ENCODE measurements around the gene HOXC5. TPM values are rescaled to one million over a fixed set of nuclear protein-coding genes. Genes with fewer than 3 reads are reported as not detected.

Gene HOXC5
- total RNA-seq, 1 donor from 2014 or later, result not detected

DNA sequence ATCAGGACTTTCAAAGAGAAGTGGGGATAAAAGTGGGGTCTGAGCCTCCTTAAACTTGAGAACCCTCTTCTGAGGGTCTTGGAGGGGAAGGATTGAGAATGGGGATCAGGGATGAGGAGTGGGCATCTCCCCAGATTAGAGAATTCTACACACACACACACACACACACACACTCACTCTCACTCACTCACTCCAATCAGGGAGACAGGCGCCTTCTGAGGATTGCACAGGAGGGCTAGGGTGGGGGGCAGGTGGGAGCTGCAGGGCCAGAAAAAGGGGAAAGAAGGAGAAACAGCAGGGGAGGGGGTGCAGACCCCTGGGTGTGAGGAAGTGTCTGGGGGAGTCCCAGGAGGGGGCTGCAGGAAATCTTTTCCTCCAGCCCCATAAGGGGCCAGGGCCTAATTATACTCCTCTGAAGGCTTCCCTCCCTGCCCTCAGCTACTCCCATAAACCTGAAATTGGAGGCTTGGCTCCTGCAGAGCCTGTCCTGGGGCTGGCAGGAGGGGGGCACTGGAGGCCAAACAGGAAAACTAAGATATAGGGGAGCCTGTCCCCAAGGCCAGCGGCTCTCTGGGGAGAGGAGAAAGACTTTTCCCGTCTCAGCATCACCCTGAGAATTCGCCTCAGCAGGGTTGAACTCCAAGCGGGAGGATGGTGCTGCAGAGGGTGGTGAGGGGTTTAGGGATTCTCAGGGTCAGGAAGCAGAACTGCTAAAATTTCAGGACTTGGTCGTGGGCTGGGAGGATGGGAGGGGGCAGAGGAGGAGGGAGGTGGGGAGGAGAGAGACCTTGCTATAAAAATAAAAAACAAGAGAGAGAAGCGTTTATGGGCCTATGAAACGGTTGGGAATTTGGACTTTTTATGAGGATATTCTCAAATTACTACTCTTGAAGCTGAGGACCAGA, 31.3 kb upstream of the HOXC5 start:
- Mint-ChIP-seq H3K4me3 (no peak overlapping the region), H3K9me3 (no peaks in the 10 kb centered on the region), H3K36me3 (ENCODE audit: low read depth) (no peaks in the 10 kb centered on the region), H3K27me3 (peaks cover 78% of the 10 kb centered on the region), H3K4me1 (peaks cover 21% of the 10 kb centered on the region), H3K27ac (no peak overlapping the region)
- intact Hi-C loops (cut with micrococcal nuclease), result loop anchor here (10.0 kb wide), 2 partner anchors 247 to 393 kb away; partner anchors contain the start of gene CISTR
- no peak for DNase-seq
- ChIA-PET CTCF (no interaction called here), POLR2A (no interaction called here)
- TF ChIP-seq, protein P1, sequence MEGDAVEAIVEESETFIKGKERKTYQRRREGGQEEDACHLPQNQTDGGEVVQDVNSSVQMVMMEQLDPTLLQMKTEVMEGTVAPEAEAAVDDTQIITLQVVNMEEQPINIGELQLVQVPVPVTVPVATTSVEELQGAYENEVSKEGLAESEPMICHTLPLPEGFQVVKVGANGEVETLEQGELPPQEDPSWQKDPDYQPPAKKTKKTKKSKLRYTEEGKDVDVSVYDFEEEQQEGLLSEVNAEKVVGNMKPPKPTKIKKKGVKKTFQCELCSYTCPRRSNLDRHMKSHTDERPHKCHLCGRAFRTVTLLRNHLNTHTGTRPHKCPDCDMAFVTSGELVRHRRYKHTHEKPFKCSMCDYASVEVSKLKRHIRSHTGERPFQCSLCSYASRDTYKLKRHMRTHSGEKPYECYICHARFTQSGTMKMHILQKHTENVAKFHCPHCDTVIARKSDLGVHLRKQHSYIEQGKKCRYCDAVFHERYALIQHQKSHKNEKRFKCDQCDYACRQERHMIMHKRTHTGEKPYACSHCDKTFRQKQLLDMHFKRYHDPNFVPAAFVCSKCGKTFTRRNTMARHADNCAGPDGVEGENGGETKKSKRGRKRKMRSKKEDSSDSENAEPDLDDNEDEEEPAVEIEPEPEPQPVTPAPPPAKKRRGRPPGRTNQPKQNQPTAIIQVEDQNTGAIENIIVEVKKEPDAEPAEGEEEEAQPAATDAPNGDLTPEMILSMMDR (IDR thresholded peaks at IDR 0.05), result no peak
- ATAC-seq (ENCODE audit: low read depth), result no peak

DNA sequence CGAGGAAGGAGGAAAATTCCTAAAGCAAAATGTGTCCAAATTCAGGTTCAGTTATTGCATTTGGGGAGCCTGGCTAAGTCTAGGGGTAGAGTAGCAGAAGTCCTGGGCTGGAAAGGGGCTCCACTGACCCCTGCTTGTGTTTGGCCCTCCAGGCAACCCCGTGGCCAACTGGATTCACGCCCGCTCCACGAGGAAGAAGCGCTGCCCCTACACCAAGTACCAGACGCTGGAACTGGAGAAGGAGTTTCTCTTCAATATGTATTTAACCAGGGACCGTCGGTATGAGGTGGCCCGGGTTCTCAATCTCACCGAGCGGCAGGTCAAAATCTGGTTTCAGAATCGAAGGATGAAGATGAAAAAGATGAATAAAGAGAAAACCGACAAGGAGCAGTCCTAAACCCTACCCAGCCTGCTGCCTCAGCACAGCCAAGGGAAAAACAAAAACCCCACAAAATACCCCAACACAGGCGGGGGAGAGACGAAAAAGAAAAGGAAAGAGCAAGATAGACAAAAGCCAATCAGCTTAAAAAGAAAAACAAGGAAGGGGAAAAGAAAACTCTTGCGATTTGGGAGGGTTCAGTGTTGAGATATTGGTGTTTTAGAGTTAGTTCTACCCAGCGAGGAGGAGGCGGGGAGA, 30.5 kb upstream of the HOXC5 start:
- ChIA-PET POLR2A (no interaction called here), CTCF (interaction anchor here (7.4 kb wide), 1 partner anchor 190 kb away, joined by 78 read pairs; the partner anchor contains the start of gene SMUG1)
- DNase-seq (no peak), ATAC-seq (ENCODE audit: low read depth) (no peak)
- H3K9me3 Mint-ChIP-seq, result no peaks in the 10 kb centered on the region
- H3K4me3 Mint-ChIP-seq, result no peak overlapping the region
- no peak overlapping the region for H3K27ac Mint-ChIP-seq
- H3K36me3 Mint-ChIP-seq (ENCODE audit: low read depth), result no peaks in the 10 kb centered on the region
- intact Hi-C loops (cut with micrococcal nuclease), result loop anchor here (10.0 kb wide), 2 partner anchors 248 to 392 kb away; partner anchors contain the start of gene CISTR
- peaks cover 21% of the 10 kb centered on the region for H3K4me1 Mint-ChIP-seq
- TF ChIP-seq, protein P1 (IDR thresholded peaks at IDR 0.05), result no peak
- H3K27me3 Mint-ChIP-seq, result peaks cover 79% of the 10 kb centered on the region

DNA sequence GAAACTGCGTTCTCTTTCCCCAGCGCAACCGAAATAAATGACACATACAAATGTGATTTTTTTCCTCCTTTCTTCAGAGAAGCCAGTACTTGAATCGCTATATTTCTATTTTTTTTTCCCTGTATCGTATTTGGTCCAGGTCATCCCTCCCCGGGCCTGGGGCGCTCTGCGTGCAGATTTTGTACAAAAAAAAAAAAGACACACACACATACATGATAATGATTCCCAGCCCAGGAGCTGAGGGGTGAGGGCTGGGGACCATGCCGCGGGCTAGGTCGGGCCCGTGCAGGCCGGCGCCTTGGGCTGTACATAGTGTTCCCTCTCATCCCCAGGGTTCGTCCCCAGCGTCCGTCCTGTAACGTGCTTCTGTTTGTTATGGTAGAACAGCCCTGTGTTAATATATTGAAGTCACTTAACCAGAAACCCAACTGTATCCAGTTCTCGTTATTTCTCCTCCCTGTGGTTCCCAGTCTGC, 29.9 kb upstream of the HOXC5 start:
- no peak for ATAC-seq (ENCODE audit: low read depth)

DNA sequence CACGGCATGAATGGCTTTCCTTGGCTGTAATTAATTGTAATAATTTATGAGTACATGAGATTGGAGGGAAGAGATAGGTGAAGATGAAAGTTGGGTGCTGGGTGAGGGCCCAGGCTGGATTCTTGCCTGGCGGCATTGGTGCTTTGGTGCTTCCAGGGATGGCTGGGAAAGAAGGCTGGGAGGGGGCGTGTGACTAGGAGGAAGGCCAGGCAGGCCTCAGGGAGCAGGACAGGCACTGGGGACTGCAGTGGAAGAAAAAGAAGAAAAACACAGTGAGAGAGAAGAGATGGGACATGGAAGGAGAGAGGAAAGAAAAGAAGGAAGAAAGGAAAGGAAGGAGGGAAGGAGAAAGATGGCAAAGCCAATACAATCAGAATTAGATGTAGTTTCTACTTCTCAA, 29.2 kb upstream of the HOXC5 start:
- Mint-ChIP-seq H3K36me3 (ENCODE audit: low read depth) (no peaks in the 10 kb centered on the region), H3K9me3 (no peaks in the 10 kb centered on the region), H3K27me3 (peaks cover 76% of the 10 kb centered on the region), H3K4me3 (no peak overlapping the region), H3K27ac (no peak overlapping the region), H3K4me1 (peaks cover 18% of the 10 kb centered on the region)
- ChIA-PET CTCF (interaction anchor here (2.5 to 7.4 kb wide), 3 partner anchors 188 to 212 kb away, joined by 19 to 78 read pairs (median 66); partner anchors contain the start of gene SMUG1), POLR2A (interaction anchor here (0.6 kb wide), 1 partner anchor 557 kb away, joined by 3 read pairs; no protein-coding TSS in a partner anchor)
- ATAC-seq (ENCODE audit: low read depth) (no peak), DNase-seq (no peak)
- TF ChIP-seq, protein P1 (IDR thresholded peaks at IDR 0.05), result no peak
- intact Hi-C loops (cut with micrococcal nuclease), result loop anchor here (10.0 kb wide), 2 partner anchors 249 to 391 kb away; partner anchors contain the start of gene CISTR

More for the DNA sequence above, 29.9 kb upstream of the HOXC5 start:
- intact Hi-C loops (cut with micrococcal nuclease), result loop anchor here (10.0 kb wide), 2 partner anchors 248 to 392 kb away; partner anchors contain the start of gene CISTR
- TF ChIP-seq, protein P1 (IDR thresholded peaks at IDR 0.05), result no peak
- ChIA-PET POLR2A (interaction anchor here (0.6 kb wide), 1 partner anchor 558 kb away, joined by 3 read pairs; no protein-coding TSS in a partner anchor), CTCF (interaction anchor here (7.4 kb wide), 1 partner anchor 189 kb away, joined by 78 read pairs; the partner anchor contains the start of gene SMUG1)
- H3K36me3 Mint-ChIP-seq (ENCODE audit: low read depth), result no peaks in the 10 kb centered on the region
- H3K4me1 Mint-ChIP-seq, result peaks cover 18% of the 10 kb centered on the region
- peaks cover 77% of the 10 kb centered on the region for H3K27me3 Mint-ChIP-seq
- no peak for DNase-seq
- H3K27ac Mint-ChIP-seq, result no peak overlapping the region
- no peak overlapping the region for H3K4me3 Mint-ChIP-seq
- H3K9me3 Mint-ChIP-seq, result no peaks in the 10 kb centered on the region
